Measurements from ENCODE around the gene PKLR. TPM values are rescaled to one million over a fixed set of nuclear protein-coding genes. Genes with fewer than 3 reads are reported as not detected.
"Not testable (repeated sequence)": the region's sequence is repeated elsewhere in the genome, so short reads cannot be mapped to it uniquely, and the experiment has no call there.

Gene PKLR
- total RNA-seq, 2 experiments from 2014 or later, result not detected

DNA sequence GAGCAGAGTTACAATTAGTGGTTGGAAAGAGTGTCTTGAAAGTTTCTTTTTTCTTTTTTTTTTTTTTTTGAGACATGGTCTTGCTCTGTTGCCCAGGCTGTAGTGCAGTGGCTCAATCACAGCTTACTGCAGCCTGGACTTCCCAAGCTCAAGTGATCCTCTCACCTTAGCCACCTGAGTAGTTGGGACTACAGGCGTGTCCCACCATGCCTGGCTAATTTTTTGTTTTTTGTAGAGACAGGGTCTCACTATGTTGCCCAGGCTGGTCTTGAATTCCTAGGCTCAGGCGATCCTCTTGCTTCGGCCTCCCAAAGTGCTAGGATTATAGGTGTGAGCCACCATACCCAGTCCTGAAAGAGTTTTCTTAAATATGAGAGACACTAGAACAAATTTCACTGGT, 54.4 kb downstream of the PKLR start:
- peaks cover 20% of the 10 kb centered on the region for H3K36me3 Mint-ChIP-seq
- H3K4me1 Mint-ChIP-seq, result peaks cover 25% of the 10 kb centered on the region
- not testable (repeated sequence) for H3K4me3 Mint-ChIP-seq, H3K9me3 Mint-ChIP-seq, H3K27ac Mint-ChIP-seq, DNase-seq, H3K27me3 Mint-ChIP-seq

DNA sequence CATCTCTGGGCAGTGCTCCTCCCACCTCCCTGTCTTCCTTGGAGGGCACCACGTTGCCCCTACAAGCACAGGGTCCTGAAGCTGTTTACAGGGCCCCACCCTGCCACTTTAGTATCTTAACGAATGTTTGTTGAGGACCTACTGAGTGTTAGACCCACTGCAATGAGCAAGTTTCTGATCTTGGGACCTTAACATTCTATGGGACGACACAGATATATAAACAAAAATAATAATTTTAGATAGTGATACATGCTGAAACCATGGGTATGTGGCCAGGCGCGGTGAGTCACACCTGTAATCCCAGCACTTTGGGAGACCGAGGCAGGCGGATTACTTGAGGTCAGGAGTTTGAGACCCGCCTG, 56.1 kb downstream of the PKLR start:
- peaks cover 33% of the 10 kb centered on the region for H3K4me1 Mint-ChIP-seq
- no peak for DNase-seq
- H3K36me3 Mint-ChIP-seq, result peaks cover 24% of the 10 kb centered on the region
- H3K27ac Mint-ChIP-seq, result peak overlapping the region; percentile 84
- H3K27me3 Mint-ChIP-seq, result peaks cover 4% of the 10 kb centered on the region
- no peaks in the 10 kb centered on the region for H3K9me3 Mint-ChIP-seq
- H3K4me3 Mint-ChIP-seq, result peak overlapping the region; percentile 95

DNA sequence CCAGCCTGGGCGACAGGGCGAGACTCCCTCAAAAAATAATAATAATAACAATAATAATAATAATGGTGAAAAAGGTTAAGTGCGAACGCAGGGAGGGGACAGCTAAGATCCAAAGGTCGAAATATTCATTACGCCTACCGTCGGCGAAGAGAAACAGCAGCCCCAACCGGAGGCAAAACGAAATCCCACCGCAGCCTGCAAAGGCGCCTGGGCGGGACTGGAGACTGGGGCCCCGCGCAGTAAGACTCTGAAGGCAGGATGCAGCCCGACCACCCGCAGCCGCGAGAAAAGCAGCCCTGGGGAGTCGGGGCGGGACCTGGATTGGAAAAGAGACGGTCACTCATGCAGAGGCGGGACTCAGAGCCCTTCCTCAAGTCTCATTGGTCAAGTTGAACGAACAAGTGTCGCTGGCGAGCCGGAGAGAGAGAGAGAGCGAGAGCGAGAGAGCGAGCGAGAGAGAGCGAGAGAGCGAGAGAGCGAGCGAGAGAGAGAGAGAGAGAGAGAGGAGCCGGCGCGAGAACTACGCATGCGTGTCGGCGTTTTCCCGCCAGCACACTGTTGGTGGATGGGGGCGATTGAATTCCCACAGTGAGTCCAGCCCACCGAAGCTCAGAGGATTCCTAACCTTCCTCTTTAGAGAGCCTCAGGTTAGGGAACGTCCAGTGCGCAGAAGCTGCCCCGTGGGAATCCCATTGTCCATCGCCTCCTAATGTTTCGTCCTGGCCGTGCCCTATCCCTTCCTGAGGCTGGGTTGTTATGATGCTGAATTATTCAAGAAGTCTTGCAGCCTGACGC, 56.7 kb downstream of the PKLR start:
- Mint-ChIP-seq H3K4me1 (peaks cover 33% of the 10 kb centered on the region), H3K27ac (peak overlapping the region; percentile 84), H3K36me3 (peaks cover 24% of the 10 kb centered on the region), H3K27me3 (peaks cover 4% of the 10 kb centered on the region), H3K4me3 (peak overlapping the region; percentile 95), H3K9me3 (no peaks in the 10 kb centered on the region)
- peak; percentile 99 for DNase-seq

DNA sequence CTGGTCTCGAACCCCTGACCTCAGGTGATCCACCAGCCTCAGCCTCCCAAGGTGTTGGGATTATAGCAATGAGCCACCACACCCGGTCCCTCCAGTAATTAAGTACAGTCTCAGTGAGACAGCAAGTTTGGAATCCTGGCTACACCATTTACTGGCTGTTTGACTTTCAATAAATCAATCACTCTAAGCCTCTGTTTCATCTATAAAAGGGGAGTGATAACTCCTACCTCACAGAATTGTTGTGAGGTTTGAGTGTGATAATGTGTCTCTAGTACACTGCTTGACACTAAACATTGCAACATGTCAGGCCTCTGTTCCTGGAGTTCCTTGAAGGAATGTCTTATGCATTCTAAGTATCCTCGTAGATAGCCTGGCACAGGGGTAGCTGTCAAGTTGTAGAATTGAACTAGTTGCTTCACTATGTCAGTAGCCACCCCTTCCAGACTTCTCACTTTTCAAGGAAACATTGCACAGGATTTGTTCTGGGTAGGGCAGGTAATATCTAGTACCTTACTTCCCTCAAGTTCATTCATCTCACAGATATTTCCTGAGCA, 58.4 kb downstream of the PKLR start:
- Mint-ChIP-seq H3K9me3 (no peaks in the 10 kb centered on the region), H3K4me3 (peak overlapping the region; percentile 95), H3K27me3 (peaks cover 4% of the 10 kb centered on the region), H3K27ac (peak overlapping the region; percentile 84), H3K4me1 (peaks cover 33% of the 10 kb centered on the region), H3K36me3 (peaks cover 25% of the 10 kb centered on the region)
- no peak for DNase-seq

DNA sequence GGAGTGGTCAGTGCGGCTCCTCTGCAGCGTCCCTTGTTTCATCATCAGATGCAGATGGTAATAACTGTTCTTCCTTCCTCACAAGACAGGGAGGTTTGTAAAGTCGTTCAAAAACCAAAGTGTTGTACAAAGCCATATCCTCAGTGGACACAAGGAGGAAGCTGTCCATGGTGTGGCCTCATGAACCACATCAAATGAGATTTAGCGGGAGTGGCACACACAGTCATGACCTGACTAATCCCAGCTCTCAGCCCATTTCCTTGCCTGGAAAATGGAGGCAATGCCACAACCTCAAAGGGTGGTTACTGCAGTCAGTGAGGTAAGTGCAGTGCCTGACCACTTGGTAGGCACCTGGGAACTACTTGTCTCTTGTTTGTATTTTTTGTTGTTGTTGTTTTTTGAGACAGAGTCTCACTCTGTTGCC, 59.4 kb downstream of the PKLR start:
- Mint-ChIP-seq H3K9me3 (no peaks in the 10 kb centered on the region), H3K27ac (peak overlapping the region; percentile 82), H3K36me3 (peaks cover 25% of the 10 kb centered on the region), H3K4me3 (peak overlapping the region; percentile 52), H3K27me3 (peaks cover 4% of the 10 kb centered on the region), H3K4me1 (peaks cover 33% of the 10 kb centered on the region)
- DNase-seq, result no peak

DNA sequence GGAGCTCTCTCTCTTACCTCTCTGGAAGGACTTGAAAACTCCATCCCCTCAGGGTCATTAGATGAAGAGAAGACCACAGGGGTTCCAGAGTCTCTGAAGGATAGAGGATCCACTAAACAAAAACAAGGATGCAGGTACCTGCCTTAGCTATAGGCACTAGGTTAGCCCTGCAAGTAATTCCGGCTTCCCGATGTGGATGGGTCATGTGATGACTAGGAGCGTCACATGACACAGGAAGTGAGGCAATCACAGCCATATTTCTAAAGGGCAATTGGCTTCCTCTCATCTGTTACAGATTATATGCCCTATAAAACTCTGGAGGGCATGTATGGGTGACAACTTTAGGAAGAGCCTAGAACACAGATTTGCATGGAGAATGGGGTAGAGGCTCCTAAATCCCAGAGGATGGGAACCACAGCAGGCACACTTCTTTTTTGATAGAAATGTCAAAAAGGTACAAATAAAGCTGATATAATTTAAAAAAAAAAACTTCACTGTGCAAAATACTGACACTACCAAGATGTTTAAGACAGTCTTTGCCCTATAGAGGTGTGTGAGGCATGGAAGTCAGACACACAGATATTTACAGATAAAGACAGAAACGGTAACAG, 60.1 kb downstream of the PKLR start:
- Mint-ChIP-seq H3K27me3 (peaks cover 4% of the 10 kb centered on the region), H3K4me3 (peak overlapping the region; percentile 83), H3K36me3 (peaks cover 24% of the 10 kb centered on the region), H3K4me1 (peaks cover 31% of the 10 kb centered on the region), H3K27ac (peak overlapping the region; percentile 82), H3K9me3 (no peaks in the 10 kb centered on the region)
- DNase-seq, result peak; percentile 58

Other genes starting within 250 kb of the PKLR start
- gene EFNA4, start 237.7 kb downstream of the PKLR start, total RNA-seq, result 1 to 10 TPM; 2.1 to 2.5 TPM
- gene EFNA3, start 222.6 kb downstream of the PKLR start, total RNA-seq, result 1 to 10 TPM; 4.5 to 4.6 TPM
- gene EFNA1, start 173.6 kb downstream of the PKLR start, total RNA-seq, result under 1 TPM; 0.49 to 0.74 TPM
- 10 to 100 TPM; 50.6 to 51.3 TPM for gene SLC50A1, start 165.6 kb downstream of the PKLR start, total RNA-seq
- gene DPM3, start 160.9 kb downstream of the PKLR start, total RNA-seq, result 10 to 100 TPM; 26.8 to 29.2 TPM
- 100 to 1,000 TPM; 135 to 145 TPM for gene KRTCAP2, start 128.1 kb downstream of the PKLR start, total RNA-seq
- gene TRIM46, start 127.6 kb downstream of the PKLR start, total RNA-seq, result 1 to 10 TPM; 4.6 to 4.9 TPM
- 1 to 10 TPM; 7.4 to 9.3 TPM for gene THBS3, start 93.5 kb downstream of the PKLR start, total RNA-seq
- gene MTX1, start 92.7 kb downstream of the PKLR start, total RNA-seq, result 10 to 100 TPM; 68.0 to 72.5 TPM
- gene ENTREP3, start 46.0 kb downstream of the PKLR start, total RNA-seq, result 10 to 100 TPM; 46.6 to 49.7 TPM
- 100 to 1,000 TPM; 108 to 117 TPM for gene SCAMP3, start 39.1 kb downstream of the PKLR start, total RNA-seq
- 10 to 100 TPM; 61.4 to 65.9 TPM for gene CLK2, start 27.9 kb downstream of the PKLR start, total RNA-seq
- gene HCN3, start 24.0 kb downstream of the PKLR start, total RNA-seq, result 1 to 10 TPM; 1.5 to 1.6 TPM
- gene FDPS, start 7.4 kb upstream of the PKLR start, total RNA-seq, result 100 to 1,000 TPM; 256 to 264 TPM
- 10 to 100 TPM; 23.7 to 24.2 TPM for gene RUSC1, start 19.5 kb upstream of the PKLR start, total RNA-seq